Omental fat pad (tissue), 4 donors: Measurements from ENCODE around the gene LRRC75A. TPM values are rescaled to one million over a fixed set of nuclear protein-coding genes. Genes with fewer than 3 reads are reported as not detected.

ENCODE experiments used
- ATAC-seq: fragments of 150-250 bp; one replicate; pipeline ENCODE4 v1.9.1; 2016; ENCODE audit warnings: mild to moderate bottlenecking, moderate library complexity; ENCODE audit not compliant: low FRiP score
- DNase-seq: peaks from one replicate; pipeline ENCODE4 v3.0.0-alpha.2; 2019; ENCODE audit warnings: low spot score
- total RNA-seq, 4 donors: library from RNA; depleted of rRNA; stranded (reverse); fragments of >200 nt; gene quantifications; one replicate each; pipeline ENCODE4 v1.1.0, GENCODE V29; 2016
- TF ChIP-seq, protein P1 (sequence below), 3 donors: fragments of 450-650 bp; IDR thresholded peaks; one replicate each; pipeline ENCODE4 v1.5.1; 2016 to 2017; ENCODE audit warnings: antibody characterized with exemption in 3 of 3, mild to moderate bottlenecking in 3 of 3, moderate library complexity in 2 of 3

Gene LRRC75A
- total RNA-seq, 4 donors from 2014 or later: 0.74 to 3.5 (median 2.1) TPM

DNA sequence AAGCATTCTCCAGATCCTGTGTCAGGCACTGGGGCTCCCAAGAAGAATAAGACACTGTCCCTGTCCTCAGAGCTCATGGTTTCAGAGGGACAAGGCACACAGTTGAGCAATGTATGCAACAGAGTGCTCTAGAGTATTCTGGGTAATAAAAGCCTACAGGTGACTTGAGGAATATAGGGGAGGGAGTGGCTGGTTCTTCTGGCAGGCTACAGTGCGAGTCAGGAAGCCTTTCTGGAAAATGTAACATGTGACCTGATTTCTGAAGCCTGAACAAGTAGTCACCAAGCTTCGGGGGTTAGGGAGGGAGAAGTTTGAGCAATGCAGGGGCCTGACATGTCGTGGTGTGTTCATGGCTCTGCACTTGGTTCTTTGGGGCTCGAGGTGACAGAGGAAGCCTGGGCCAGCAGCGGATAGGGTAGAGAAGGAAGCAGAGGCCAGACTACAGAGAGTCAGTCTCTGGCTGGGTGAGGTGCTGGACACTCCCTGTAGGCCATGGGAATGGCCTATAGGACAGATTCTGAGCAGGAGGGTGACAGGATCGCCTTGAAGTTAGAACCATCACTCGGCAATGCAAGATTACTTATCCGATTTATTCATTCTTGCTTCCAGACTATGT is 16.0 kb upstream of the LRRC75A start:
- ATAC-seq (no peak), DNase-seq (no peak)
- TF ChIP-seq, protein P1, sequence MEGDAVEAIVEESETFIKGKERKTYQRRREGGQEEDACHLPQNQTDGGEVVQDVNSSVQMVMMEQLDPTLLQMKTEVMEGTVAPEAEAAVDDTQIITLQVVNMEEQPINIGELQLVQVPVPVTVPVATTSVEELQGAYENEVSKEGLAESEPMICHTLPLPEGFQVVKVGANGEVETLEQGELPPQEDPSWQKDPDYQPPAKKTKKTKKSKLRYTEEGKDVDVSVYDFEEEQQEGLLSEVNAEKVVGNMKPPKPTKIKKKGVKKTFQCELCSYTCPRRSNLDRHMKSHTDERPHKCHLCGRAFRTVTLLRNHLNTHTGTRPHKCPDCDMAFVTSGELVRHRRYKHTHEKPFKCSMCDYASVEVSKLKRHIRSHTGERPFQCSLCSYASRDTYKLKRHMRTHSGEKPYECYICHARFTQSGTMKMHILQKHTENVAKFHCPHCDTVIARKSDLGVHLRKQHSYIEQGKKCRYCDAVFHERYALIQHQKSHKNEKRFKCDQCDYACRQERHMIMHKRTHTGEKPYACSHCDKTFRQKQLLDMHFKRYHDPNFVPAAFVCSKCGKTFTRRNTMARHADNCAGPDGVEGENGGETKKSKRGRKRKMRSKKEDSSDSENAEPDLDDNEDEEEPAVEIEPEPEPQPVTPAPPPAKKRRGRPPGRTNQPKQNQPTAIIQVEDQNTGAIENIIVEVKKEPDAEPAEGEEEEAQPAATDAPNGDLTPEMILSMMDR (IDR thresholded peaks at IDR 0.05): no peak

DNA sequence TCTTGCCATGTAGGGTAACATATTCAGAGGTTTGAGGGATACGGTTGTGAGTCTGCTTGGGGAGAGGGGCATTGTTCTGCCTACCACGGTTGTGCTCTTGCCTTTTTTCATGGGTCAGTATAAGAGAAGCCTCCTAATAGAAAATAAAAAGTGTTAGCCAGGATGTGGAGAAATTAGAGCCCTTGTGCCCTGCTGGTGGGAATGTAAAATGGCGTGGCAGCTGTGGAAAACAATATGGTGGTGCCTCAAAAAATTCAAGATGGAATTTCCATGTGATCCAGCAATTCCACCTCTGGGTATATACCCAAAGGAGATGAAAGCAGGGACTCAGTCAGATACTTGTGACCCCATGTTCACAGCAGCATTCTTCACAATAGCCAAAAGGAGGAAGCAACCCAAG is 14.2 kb upstream of the LRRC75A start:
- TF ChIP-seq, protein P1 (IDR thresholded peaks at IDR 0.05): no peak
- DNase-seq: no peak
- ATAC-seq: no peak

DNA sequence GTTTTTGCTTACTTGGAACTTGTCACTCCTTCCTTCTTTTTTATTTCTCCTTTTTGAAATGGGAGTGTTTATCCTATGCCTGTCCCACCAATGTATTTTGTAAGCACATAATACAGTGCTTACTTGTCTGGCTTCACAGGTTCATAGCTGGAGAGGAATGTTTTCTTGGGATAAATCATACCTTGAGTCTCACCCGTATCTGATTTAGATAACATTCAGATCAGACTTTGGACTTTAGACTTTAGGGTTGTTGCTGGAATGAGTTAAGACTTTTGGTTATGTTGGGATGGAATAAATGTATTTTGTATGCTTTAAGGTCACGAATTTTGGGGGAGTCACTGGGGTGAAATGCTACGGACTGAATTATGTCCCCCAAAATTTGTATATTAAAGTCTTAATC is 13.0 kb upstream of the LRRC75A start:
- DNase-seq (no peak), ATAC-seq (no peak)
- TF ChIP-seq, protein P1 (IDR thresholded peaks at IDR 0.05): no peak

GRCh38 chr17:16496820-16497489 is 5.0 kb upstream of the LRRC75A start:
- no peak for ATAC-seq
- no peak for DNase-seq
- TF ChIP-seq, protein P1 (IDR thresholded peaks at IDR 0.05): no peak

DNA sequence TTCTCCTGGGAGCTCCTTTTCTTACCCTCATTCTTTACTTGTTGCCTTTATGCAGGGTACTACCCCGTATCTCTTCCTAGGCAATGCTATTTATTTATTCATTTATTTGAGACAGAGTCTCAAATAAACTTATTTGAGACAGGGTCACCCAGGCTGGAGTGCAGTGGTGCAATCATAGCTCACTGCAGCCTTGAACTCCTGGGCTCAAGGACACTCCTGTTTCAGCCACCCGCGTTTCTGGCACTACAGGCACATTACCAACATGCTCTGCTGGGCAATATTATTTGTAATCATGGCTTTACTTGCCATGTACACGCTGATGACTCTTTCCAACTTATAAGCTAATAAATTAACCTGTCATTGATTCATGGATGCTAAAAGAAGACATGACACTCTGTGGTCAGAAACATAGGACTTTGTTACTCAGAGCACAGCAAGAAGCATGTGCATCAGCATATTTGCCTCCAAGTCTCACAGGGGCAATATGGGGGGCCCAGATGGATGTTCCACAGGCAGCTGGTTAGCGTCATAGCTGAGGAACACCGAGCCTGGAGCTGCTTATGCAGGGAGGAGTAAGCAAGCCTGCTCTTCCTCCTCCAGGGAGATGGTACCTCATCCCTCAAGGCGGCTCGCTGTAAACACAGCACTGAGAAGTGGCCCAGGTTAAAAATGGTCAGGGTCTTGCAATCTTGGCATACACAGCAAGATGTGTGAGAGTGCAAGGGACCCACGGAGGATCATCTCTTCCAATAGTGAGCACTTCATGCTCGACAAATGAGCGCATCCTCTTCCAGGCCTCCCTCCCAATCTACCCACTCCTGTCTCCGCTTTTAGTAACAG is 4.2 kb upstream of the LRRC75A start:
- no peak for DNase-seq
- TF ChIP-seq, protein P1 (IDR thresholded peaks at IDR 0.05): no peak
- ATAC-seq: no peak

- ATAC-seq: no peak
- TF ChIP-seq, protein P1 (IDR thresholded peaks at IDR 0.05): no peak
- no peak for DNase-seq
Observed at GRCh38 chr17:16495561-16495960, 3.6 kb upstream of the LRRC75A start.
